IMR-90 (cell line): Measurements from ENCODE around the gene ADCY2. TPM values are rescaled to one million over a fixed set of nuclear protein-coding genes. Genes with fewer than 3 reads are reported as not detected.

Experiments
- ATAC-seq: fragments of 200-7000 bp; cut with Tn5 transposase; 2 replicates; pipeline ENCODE4 v1.9.1; 2020; ENCODE audit warnings: low read depth, mild to moderate bottlenecking, moderate library complexity
- BruUV-seq: library from RNA; stranded (reverse); fragments of 400-500 nt; replicated peaks from 2 replicates; lab custom pipeline; 2021; lab: Mats Ljungman, UMichigan
- CTCF ChIA-PET: fragments of 300-600 bp; formaldehyde crosslinking; extraction: SDS; loops from one replicate; lab custom pipeline; 2021; ENCODE audit warnings: antibody characterized with exemption; lab: Yijun Ruan, JAX
- POLR2A ChIA-PET: fragments of 300-600 bp; sonication (Branson Sonifier 250); formaldehyde crosslinking; loops from one replicate; lab custom pipeline; 2022; ENCODE audit warnings: antibody characterized with exemption; ENCODE audit not compliant: unreplicated experiment; lab: Charles Lee
- DNase-seq: peaks from one replicate; pipeline ENCODE4 v3.0.0; 2013
- H2AFZ ChIP-seq: replicated peaks from 2 replicates; pipeline ENCODE3; 2013; ENCODE audit warnings: low read length, mild to moderate bottlenecking; ENCODE audit not compliant: poor library complexity
- H2AK5ac ChIP-seq: 2 replicates; pipeline ENCODE4 v1.6.1; 2013; ENCODE audit warnings: low read depth, low read length, inconsistent platforms
- H2AK9ac ChIP-seq: replicated peaks from 2 replicates; pipeline ENCODE3; 2013; ENCODE audit warnings: mild to moderate bottlenecking, low read depth, low read length, moderate library complexity; ENCODE audit not compliant: poor library complexity
- H2BK120ac ChIP-seq: 2 replicates; pipeline ENCODE4 v1.6.1; 2013; ENCODE audit warnings: low read depth, low read length, inconsistent platforms
- H2BK15ac ChIP-seq: 3 replicates; pipeline ENCODE4 v1.6.1; 2013; ENCODE audit warnings: low read depth, low read length, inconsistent platforms
- H2BK20ac ChIP-seq: 2 replicates; pipeline ENCODE4 v1.6.1; 2013; ENCODE audit warnings: low read depth, mild to moderate bottlenecking, inconsistent platforms, low read length, moderate library complexity
- H2BK5ac ChIP-seq: 2 replicates; pipeline ENCODE4 v1.6.1; 2013; ENCODE audit warnings: mild to moderate bottlenecking, low read depth, low read length, inconsistent platforms; ENCODE audit not compliant: poor library complexity, severe bottlenecking
- H3K14ac ChIP-seq: replicated peaks from 2 replicates; pipeline ENCODE4 v1.6.1; 2013; ENCODE audit warnings: low read depth, low read length, inconsistent platforms
- H3K18ac ChIP-seq: 2 replicates; pipeline ENCODE4 v1.6.1; 2013; ENCODE audit warnings: low read depth, low read length, control low read depth
- H3K23ac ChIP-seq: 2 replicates; pipeline ENCODE4 v1.6.1; 2013; ENCODE audit warnings: low read depth, low read length, inconsistent platforms
- H3K27ac ChIP-seq: 2 replicates; pipeline ENCODE4 v1.5.1; 2013; ENCODE audit warnings: mild to moderate bottlenecking, control low read depth, low read length; ENCODE audit not compliant: insufficient read depth
- H3K27me3 ChIP-seq: 2 replicates; pipeline ENCODE4 v1.6.1; 2013; ENCODE audit warnings: low read length; ENCODE audit not compliant: control insufficient read depth, insufficient read depth
- H3K36me3 ChIP-seq: 2 replicates; pipeline ENCODE4 v1.6.1; 2013; ENCODE audit warnings: low read length, mixed read lengths; ENCODE audit not compliant: control insufficient read depth, insufficient read depth
- H3K4ac ChIP-seq: 2 replicates; pipeline ENCODE4 v1.6.1; 2013; ENCODE audit warnings: low read depth, low read length, inconsistent platforms
- H3K4me1 ChIP-seq: 2 replicates; pipeline ENCODE4 v1.6.1; 2013; ENCODE audit warnings: low read length, mixed read lengths; ENCODE audit not compliant: control insufficient read depth, insufficient read depth
- H3K4me2 ChIP-seq: 2 replicates; pipeline ENCODE4 v1.6.1; 2013; ENCODE audit warnings: low read depth, mild to moderate bottlenecking, control low read depth, low read length, moderate library complexity
- H3K4me3 ChIP-seq: 2 replicates; pipeline ENCODE4 v1.5.1; 2013; ENCODE audit warnings: low read depth, mild to moderate bottlenecking, control low read depth, low read length, moderate library complexity; ENCODE audit not compliant: insufficient read depth
- H3K56ac ChIP-seq: 2 replicates; pipeline ENCODE4 v1.6.1; 2013; ENCODE audit warnings: low read length, inconsistent platforms; ENCODE audit not compliant: insufficient read depth; ENCODE audit errors: extremely low read depth
- H3K79me1 ChIP-seq, 2 experiments: 2 replicates each; pipeline ENCODE4 v1.6.1; 2013; ENCODE audit warnings: low read length in 2 of 2, inconsistent platforms in 1 of 2, low read depth in 1 of 2
- H3K9ac ChIP-seq: 2 replicates; pipeline ENCODE4 v1.6.1; 2013; ENCODE audit warnings: low read depth, low read length, control low read depth
- H3K9me1 ChIP-seq: 2 replicates; pipeline ENCODE4 v1.6.1; 2013; ENCODE audit warnings: low read length, inconsistent platforms; ENCODE audit not compliant: insufficient read depth
- H3K9me3 ChIP-seq: 2 replicates; pipeline ENCODE4 v1.6.1; 2013; ENCODE audit warnings: low read length; ENCODE audit not compliant: control insufficient read depth, insufficient read depth
- H4K20me1 ChIP-seq: 2 replicates; pipeline ENCODE4 v1.6.1; 2013; ENCODE audit warnings: low read length, inconsistent platforms; ENCODE audit not compliant: insufficient read depth
- H4K5ac ChIP-seq: 2 replicates; pipeline ENCODE4 v1.6.1; 2013; ENCODE audit warnings: mild to moderate bottlenecking, low read depth, low read length, control low read depth
- H4K8ac ChIP-seq, 2 experiments: 2 replicates each; pipeline ENCODE4 v1.6.1; 2013; ENCODE audit warnings: low read depth in 2 of 2, low read length in 2 of 2, control low read depth in 1 of 2, inconsistent platforms in 1 of 2
- H4K91ac ChIP-seq: 2 replicates; pipeline ENCODE4 v1.6.1; 2013; ENCODE audit warnings: low read depth, low read length, inconsistent platforms; ENCODE audit not compliant: insufficient read depth
- BHLHE40 ChIP-seq: fragments of 150-350 bp; IDR thresholded peaks from 2 replicates; pipeline ENCODE4 v1.6.1; 2016; ENCODE audit warnings: mild to moderate bottlenecking, low read depth, low read length
- CEBPB ChIP-seq: IDR thresholded peaks from 2 replicates; pipeline ENCODE4 v1.6.1; 2012; ENCODE audit warnings: low read depth, low read length, improper control_type of control experiment
- FOS ChIP-seq: fragments of 150-350 bp; IDR thresholded peaks from 2 replicates; pipeline ENCODE4 v1.6.1; 2016; ENCODE audit warnings: low read depth, low read length
- MAFK ChIP-seq: IDR thresholded peaks from 2 replicates; pipeline ENCODE4 v1.6.1; 2012; ENCODE audit warnings: low read depth, low read length, improper control_type of control experiment
- MAZ ChIP-seq: IDR thresholded peaks from 2 replicates; pipeline ENCODE4 v1.6.1; 2012; ENCODE audit warnings: low read depth, mild to moderate bottlenecking, low read length, improper control_type of control experiment, moderate library complexity, borderline replicate concordance
- POLR2A ChIP-seq: IDR thresholded peaks from 2 replicates; pipeline ENCODE4 v1.6.1; 2012; ENCODE audit warnings: mild to moderate bottlenecking, low read depth, low read length
- RAD21 ChIP-seq: IDR thresholded peaks from 2 replicates; pipeline ENCODE4 v1.6.1; 2012; ENCODE audit warnings: low read length, improper control_type of control experiment
- SMC3 ChIP-seq: fragments of 150-350 bp; IDR thresholded peaks from 2 replicates; pipeline ENCODE4 v1.6.1; 2016; ENCODE audit warnings: low read depth, mild to moderate bottlenecking, antibody characterized with exemption, low read length, moderate library complexity
- USF2 ChIP-seq: fragments of 150-350 bp; IDR thresholded peaks from 2 replicates; pipeline ENCODE4 v1.6.1; 2017; ENCODE audit warnings: mild to moderate bottlenecking, antibody characterized with exemption, low read length, low read depth
- WGBS, 2 experiments: methylation state at CpG; one replicate each; pipeline versions ENCODE4 v1.1.5 to v1.1.7; 2013; ENCODE audit warnings: missing lambda C conversion rate in 2 of 2; ENCODE audit not compliant: insufficient read length in 1 of 2; ENCODE audit errors: extremely low coverage in 2 of 2; 5-methylcytosine and 5-hydroxymethylcytosine counted together
- dilution Hi-C: fragments of 300-500 bp; cut with HindIII; formaldehyde crosslinking; loops from one replicate; pipeline ENCODE4 v1.14.3; 2018; ENCODE audit warnings: low sequenced_read_pairs; ENCODE audit not compliant: unreplicated experiment
- in situ Hi-C: fragments of 300-500 bp; cut with MboI; formaldehyde crosslinking; loops from 3 replicates; pipeline ENCODE4 v1.14.3; 2019; ENCODE audit warnings: low sequenced_read_pairs, inconsistent platforms, mixed read lengths
- intact Hi-C: fragments of 100-400 bp; cut with micrococcal nuclease; formaldehyde crosslinking; loops from 2 replicates; pipeline ENCODE4 v1.10.0; 2022
- polyA plus RNA-seq, 3 experiments: library from polyadenylated mRNA; depleted of rRNA; stranded (reverse); fragments of >200 nt; gene quantifications; 2 replicates each; pipeline ENCODE4 v1.2.3, GENCODE V29; 2012; ENCODE audit warnings: low replicate concordance in 1 of 3
- total RNA-seq: library from RNA; depleted of rRNA; stranded (reverse); fragments of >200 nt; gene quantifications from 2 replicates; pipeline ENCODE4 v1.2.3, GENCODE V29; 2012

The ADCY2 gene
- total and polyA plus RNA-seq, 2 of the 4 experiments (the other 2 are of a cell fraction) = not detected

- Histone ChIP-seq H4K91ac (no peak overlapping the region), H3K56ac (no peak overlapping the region), H2BK15ac (no peak overlapping the region), H2AFZ (no peak overlapping the region), H2AK5ac (no peak overlapping the region), H3K27ac (no peak overlapping the region), H2AK9ac (no peak overlapping the region), H3K4me2 (no peak overlapping the region), H3K79me1 (no peaks in the 10 kb centered on the region), H3K9me3 (peaks cover 21% of the 10 kb centered on the region), H2BK20ac (no peak overlapping the region), H3K4me3 (no peak overlapping the region), H3K9ac (no peak overlapping the region), H2BK5ac (no peak overlapping the region), H3K4ac (no peak overlapping the region), H4K8ac (no peak overlapping the region), H3K4me1 (no peaks in the 10 kb centered on the region), H3K27me3 (no peaks in the 10 kb centered on the region), H4K5ac (no peak overlapping the region), H3K9me1 (no peaks in the 10 kb centered on the region), H3K23ac (no peak overlapping the region), H4K20me1 (no peaks in the 10 kb centered on the region), H3K36me3 (no peaks in the 10 kb centered on the region), H3K18ac (no peak overlapping the region), H3K14ac (no peak overlapping the region), H2BK120ac (no peak overlapping the region)
- dilution Hi-C loops (no loop called here), intact Hi-C loops (no loop called here), in situ Hi-C loops (no loop called here)
- ChIA-PET POLR2A (no interaction called here), CTCF (no interaction called here)
- TF ChIP-seq MAFK (no peak), BHLHE40 (no peak), RAD21 (no peak), SMC3 (no peak), CEBPB (no peak), MAZ (no peak), USF2 (no peak), FOS (no peak), POLR2A (no peak)
- ATAC-seq (no peak), DNase-seq (no peak)
- no CpG with 5 or more reads among the region's 4 CpGs for WGBS, 2 experiments
- no TSS peak for BruUV-seq
Measured at GRCh38 chr5:7374186-7374585, 21.8 kb upstream of the ADCY2 start.
